GM12891 (cell line): ENCODE measurements around the gene C6orf58.

Source experiments
- PAX5 ChIP-seq: IDR thresholded peaks from 2 replicates; pipeline ENCODE4 v1.6.1; 2011; ENCODE audit warnings: low read length, moderate library complexity, mild to moderate bottlenecking; ENCODE audit not compliant: insufficient read depth, severe bottlenecking
- POLR2A ChIP-seq: IDR thresholded peaks from 2 replicates; pipeline ENCODE4 v1.6.1; 2011; ENCODE audit warnings: low read depth, low read length, control low read depth
- POLR2AphosphoS5 ChIP-seq: IDR thresholded peaks from 2 replicates; pipeline ENCODE4 v1.6.1; 2011; ENCODE audit warnings: low read depth, low read length, control low read depth
- POU2F2 ChIP-seq: IDR thresholded peaks from 2 replicates; pipeline ENCODE4 v1.6.1; 2011; ENCODE audit warnings: low read depth, mild to moderate bottlenecking, control low read depth, low read length, moderate library complexity
- SPI1 ChIP-seq: IDR thresholded peaks from 2 replicates; pipeline ENCODE4 v1.6.1; 2011; ENCODE audit warnings: low read depth, low read length, control low read depth
- TAF1 ChIP-seq: IDR thresholded peaks from 2 replicates; pipeline ENCODE4 v1.6.1; 2011; ENCODE audit warnings: low read depth, low read length, control low read depth

GRCh38 chr6:127608554-127609270, 31.7 kb downstream of the C6orf58 start:
- no peak for TF ChIP-seq POLR2A
- no peak for TF ChIP-seq POLR2AphosphoS5
- no peak for TF ChIP-seq POU2F2
- no peak for TF ChIP-seq TAF1
- TF ChIP-seq SPI1, result no peak
- no peak for TF ChIP-seq PAX5
